Measurements from ENCODE around the gene TPCN2.

The TPCN2 gene

GRCh38 chr11:69178819-69179482 lies 130.2 kb downstream of the TPCN2 start (continued):
- TF ChIP-seq CREB5 (CRISPR knock-in tag; IDR thresholded peaks at IDR 0.05; ENCODE audit: low read depth), result no peak
- no peak for TF ChIP-seq ZNF8 (CRISPR knock-in tag; IDR thresholded peaks at IDR 0.05)

GRCh38 chr11:69180226-69180625 lies 131.5 kb downstream of the TPCN2 start:
- no peak for ATAC-seq
- TF ChIP-seq ZFP3 (CRISPR knock-in tag; IDR thresholded peaks at IDR 0.05) (no peak), ZC3H10 (CRISPR knock-in tag; IDR thresholded peaks at IDR 0.05) (no peak), CREB5 (CRISPR knock-in tag; IDR thresholded peaks at IDR 0.05; ENCODE audit: low read depth) (no peak), TSHZ2 (CRISPR knock-in tag; IDR thresholded peaks at IDR 0.05) (no peak), OSR1 (CRISPR knock-in tag; IDR thresholded peaks at IDR 0.05) (no peak), CSRNP3 (CRISPR knock-in tag; IDR thresholded peaks at IDR 0.05) (no peak), ZFP30 (CRISPR knock-in tag; IDR thresholded peaks at IDR 0.05) (no peak), TOX (CRISPR knock-in tag; IDR thresholded peaks at IDR 0.05; ENCODE audit: borderline replicate concordance) (no peak), ISL1 (CRISPR knock-in tag; IDR thresholded peaks at IDR 0.05) (no peak), ZNF565 (CRISPR knock-in tag; conservative IDR thresholded peaks at IDR 0.05; ENCODE audit: low read depth) (no peak), CSDC2 (CRISPR knock-in tag; IDR thresholded peaks at IDR 0.05) (no peak)

- ATAC-seq, result no peak
- no peak for TF ChIP-seq OSR1 (CRISPR knock-in tag; IDR thresholded peaks at IDR 0.05)
- no peak for TF ChIP-seq ISL1 (CRISPR knock-in tag; IDR thresholded peaks at IDR 0.05)
- no peak for TF ChIP-seq ESRRG (CRISPR knock-in tag; IDR thresholded peaks at IDR 0.05)
- TF ChIP-seq CSRNP3 (CRISPR knock-in tag; IDR thresholded peaks at IDR 0.05), result no peak
- no peak for TF ChIP-seq ZNF565 (CRISPR knock-in tag; conservative IDR thresholded peaks at IDR 0.05; ENCODE audit: low read depth)
- TF ChIP-seq TOX (CRISPR knock-in tag; IDR thresholded peaks at IDR 0.05; ENCODE audit: borderline replicate concordance), result no peak
- TF ChIP-seq ZC3H10 (CRISPR knock-in tag; IDR thresholded peaks at IDR 0.05), result no peak
- no peak for TF ChIP-seq PPARA (CRISPR knock-in tag; IDR thresholded peaks at IDR 0.05; ENCODE audit: borderline replicate concordance)
- TF ChIP-seq ZFP30 (CRISPR knock-in tag; IDR thresholded peaks at IDR 0.05), result no peak
- no peak for TF ChIP-seq BACH2 (CRISPR knock-in tag; IDR thresholded peaks at IDR 0.05; ENCODE audit: borderline replicate concordance)
- TF ChIP-seq ARNTL (CRISPR knock-in tag; IDR thresholded peaks at IDR 0.05; ENCODE audit: borderline replicate concordance, low read depth), result no peak
- no peak for TF ChIP-seq CSDC2 (CRISPR knock-in tag; IDR thresholded peaks at IDR 0.05)
- no peak for TF ChIP-seq POU6F1 (CRISPR knock-in tag; IDR thresholded peaks at IDR 0.05; ENCODE audit: borderline replicate concordance, low read depth)
- no peak for TF ChIP-seq TCF4 (CRISPR knock-in tag; IDR thresholded peaks at IDR 0.05; ENCODE audit: borderline replicate concordance)
- TF ChIP-seq ZNF70 (CRISPR knock-in tag; IDR thresholded peaks at IDR 0.05), result no peak
- TF ChIP-seq PATZ1 (CRISPR knock-in tag; IDR thresholded peaks at IDR 0.05; ENCODE audit: borderline replicate concordance), result no peak
- TF ChIP-seq CREB5 (CRISPR knock-in tag; IDR thresholded peaks at IDR 0.05; ENCODE audit: low read depth), result no peak
These were observed 132.0 kb downstream of the TPCN2 start for GRCh38 chr11:69180726-69181125.
